Upper lobe of left lung (tissue), 4 donors: ENCODE data around the gene RGS8.

ENCODE experiments used
- POLR2A ChIP-seq, 4 donors: fragments of 450-650 bp; IDR thresholded peaks; one replicate each; pipeline ENCODE4 v1.5.1; 2016 to 2017; ENCODE audit warnings: antibody characterized with exemption in 4 of 4, mild to moderate bottlenecking in 2 of 4
- POLR2AphosphoS5 ChIP-seq, 2 donors: sonication (generic); formaldehyde crosslinking; IDR thresholded peaks; one replicate each; pipeline ENCODE4 v1.5.1; 2017; ENCODE audit warnings: antibody characterized with exemption in 2 of 2
- TF ChIP-seq, protein P1 (sequence below), 6 experiments: fragments of 450-650 bp in 4 of 6; fragments of 200-600 bp in 2 of 6; sonication (generic) in 2 of 6; IDR thresholded peaks; one replicate each; pipeline ENCODE4 v1.5.1; 2016 to 2019; ENCODE audit warnings: antibody characterized with exemption in 6 of 6

DNA sequence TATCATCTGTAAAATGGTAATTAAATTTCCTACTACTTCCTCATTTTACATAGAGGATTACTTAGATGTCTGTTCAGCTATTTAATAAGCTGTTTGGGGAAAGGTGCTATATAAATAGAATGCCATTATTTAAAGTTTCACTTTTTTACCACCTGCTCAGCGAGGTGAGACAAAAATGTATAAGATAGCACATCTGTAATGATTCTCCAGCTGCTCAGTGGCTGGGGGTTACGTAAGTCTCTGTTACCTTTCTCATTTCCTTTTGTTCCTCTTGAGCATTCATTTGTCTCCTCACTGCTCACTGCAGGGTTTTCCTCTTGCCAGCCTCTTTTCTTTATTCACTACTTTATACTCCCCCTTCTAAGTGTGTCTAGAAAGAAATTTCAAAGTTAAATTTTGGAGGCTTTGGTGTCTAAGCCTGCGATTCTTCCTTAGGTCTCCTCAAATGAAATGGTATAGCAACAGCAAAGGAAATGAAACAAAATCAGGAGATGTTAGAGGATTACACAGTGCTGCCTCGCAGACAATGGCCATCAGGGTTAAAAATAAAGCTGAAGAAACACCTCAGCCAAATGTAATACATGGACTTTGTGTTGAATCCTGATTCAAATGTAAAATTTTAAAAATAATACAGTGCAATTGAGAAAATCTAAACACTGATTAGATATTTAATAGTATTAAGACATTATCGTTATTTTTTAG lies 6.8 kb downstream of the RGS8 start:
- no peak for TF ChIP-seq POLR2AphosphoS5 (IDR thresholded peaks at IDR 0.05)
- TF ChIP-seq, protein P1, sequence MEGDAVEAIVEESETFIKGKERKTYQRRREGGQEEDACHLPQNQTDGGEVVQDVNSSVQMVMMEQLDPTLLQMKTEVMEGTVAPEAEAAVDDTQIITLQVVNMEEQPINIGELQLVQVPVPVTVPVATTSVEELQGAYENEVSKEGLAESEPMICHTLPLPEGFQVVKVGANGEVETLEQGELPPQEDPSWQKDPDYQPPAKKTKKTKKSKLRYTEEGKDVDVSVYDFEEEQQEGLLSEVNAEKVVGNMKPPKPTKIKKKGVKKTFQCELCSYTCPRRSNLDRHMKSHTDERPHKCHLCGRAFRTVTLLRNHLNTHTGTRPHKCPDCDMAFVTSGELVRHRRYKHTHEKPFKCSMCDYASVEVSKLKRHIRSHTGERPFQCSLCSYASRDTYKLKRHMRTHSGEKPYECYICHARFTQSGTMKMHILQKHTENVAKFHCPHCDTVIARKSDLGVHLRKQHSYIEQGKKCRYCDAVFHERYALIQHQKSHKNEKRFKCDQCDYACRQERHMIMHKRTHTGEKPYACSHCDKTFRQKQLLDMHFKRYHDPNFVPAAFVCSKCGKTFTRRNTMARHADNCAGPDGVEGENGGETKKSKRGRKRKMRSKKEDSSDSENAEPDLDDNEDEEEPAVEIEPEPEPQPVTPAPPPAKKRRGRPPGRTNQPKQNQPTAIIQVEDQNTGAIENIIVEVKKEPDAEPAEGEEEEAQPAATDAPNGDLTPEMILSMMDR (IDR thresholded peaks at IDR 0.05): no peak
- no peak for TF ChIP-seq POLR2A (IDR thresholded peaks at IDR 0.05)
